ENCODE measurements around the gene ZNF319.

The ZNF319 gene

DNA sequence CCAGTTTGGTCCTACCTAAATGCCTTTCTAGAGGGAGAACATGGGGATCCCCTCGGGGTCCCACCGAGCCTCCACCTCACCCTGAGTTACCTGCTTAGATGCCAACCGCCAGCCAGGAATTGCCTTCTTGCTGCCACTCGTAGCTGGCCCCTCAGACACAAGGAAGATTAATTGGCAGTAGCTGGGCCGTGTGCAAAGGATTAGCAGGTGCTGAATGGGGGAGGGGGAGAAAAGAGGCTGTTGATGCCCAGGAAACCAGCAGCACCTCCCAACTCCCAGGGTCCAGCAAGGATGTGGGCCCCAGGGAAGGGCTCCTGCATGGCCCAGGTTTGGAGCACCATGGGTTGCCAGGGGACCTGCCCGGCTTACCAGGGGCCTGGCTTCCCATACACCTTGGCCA is 29.5 kb downstream of the ZNF319 start, which contains the start of gene CNGB1:
CNGB1 (minus strand) TSS at position 159 of the 400 bp plus-strand sequence. CDS start 3,842 bp downstream, outside the sequence.
- DNase-seq, result no peak

DNA sequence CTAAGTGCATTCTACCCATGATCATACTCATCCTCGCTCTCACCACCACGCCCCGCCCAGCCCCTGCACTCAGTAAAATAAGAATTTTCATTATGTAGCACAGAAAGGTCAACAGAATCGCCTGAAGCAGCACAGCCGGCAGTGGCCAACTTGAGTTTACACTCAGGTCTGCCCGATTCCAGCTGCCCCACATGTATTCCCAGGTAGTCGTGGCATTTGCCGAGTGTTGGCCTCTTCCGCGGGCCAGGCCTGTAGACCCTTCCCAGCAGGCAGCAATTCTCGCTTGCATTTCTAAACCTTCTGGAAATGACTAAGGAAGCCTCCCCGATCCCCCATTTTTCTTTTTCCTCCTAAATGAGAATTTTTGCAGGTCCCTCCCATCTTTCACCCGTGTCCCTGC is 30.2 kb downstream of the ZNF319 start:
- DNase-seq, result no peak

- no peak for DNase-seq
Observed at GRCh38 chr16:57969451-57970123, 30.9 kb downstream of the ZNF319 start.

GRCh38 chr16:57967916-57968315 is 32.6 kb downstream of the ZNF319 start:
- no peak for DNase-seq

GRCh38 chr16:57966986-57967385 is 33.5 kb downstream of the ZNF319 start:
- no peak for DNase-seq

DNA sequence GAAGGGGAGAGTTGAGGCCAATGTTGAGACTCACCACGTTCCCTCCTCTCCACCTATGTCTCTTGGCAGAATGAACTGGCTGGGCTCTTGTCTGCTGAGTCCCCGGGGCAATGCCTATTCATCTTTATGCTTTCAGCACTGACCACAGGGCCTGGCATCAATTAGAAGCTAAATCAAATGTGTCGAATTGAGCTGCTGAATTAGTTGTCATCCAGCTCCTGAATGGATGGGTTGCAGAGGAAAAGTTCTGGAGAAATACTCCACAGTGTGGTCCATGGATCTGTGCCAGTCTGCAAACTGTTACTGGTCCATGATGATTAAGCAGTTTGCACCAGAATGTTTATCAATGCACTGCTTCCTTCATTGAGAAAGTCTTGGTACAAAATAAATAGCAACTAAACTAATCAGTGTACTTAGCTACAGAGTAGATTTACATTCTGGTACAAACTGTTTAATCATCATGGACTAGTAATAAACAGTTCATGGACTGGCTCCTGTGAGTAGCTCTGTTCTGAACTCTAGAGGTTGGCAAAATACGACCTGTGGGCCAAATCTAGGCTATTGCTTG is 34.2 kb downstream of the ZNF319 start:
- no peak for DNase-seq

DNA sequence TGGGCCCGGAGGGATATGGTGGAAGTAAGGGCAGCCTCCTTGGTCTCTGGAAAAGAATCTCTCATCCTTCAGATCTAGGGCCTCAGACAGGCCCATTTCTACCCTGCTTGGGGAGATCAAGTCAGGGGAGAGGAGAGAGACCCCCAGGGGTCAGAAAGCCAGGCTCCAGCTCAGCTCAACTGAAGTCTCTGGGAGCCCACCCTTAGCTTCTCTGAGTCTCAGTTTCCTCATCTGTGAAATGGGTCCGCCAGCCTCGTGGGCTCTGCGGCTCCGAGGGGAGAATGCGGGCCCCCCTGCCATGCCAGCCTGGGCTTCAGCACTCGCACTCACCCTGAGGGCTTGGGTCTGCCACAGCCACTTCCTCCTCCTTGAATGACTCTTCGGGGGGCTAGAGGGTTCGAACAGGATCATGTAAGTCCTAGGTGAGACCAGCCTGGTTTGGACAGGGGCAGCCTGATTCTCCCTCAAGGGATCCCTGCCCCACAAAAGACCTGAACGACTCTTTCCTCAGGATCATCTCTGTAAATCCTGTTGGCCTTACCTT is 36.2 kb downstream of the ZNF319 start:
- DNase-seq, result no peak

DNA sequence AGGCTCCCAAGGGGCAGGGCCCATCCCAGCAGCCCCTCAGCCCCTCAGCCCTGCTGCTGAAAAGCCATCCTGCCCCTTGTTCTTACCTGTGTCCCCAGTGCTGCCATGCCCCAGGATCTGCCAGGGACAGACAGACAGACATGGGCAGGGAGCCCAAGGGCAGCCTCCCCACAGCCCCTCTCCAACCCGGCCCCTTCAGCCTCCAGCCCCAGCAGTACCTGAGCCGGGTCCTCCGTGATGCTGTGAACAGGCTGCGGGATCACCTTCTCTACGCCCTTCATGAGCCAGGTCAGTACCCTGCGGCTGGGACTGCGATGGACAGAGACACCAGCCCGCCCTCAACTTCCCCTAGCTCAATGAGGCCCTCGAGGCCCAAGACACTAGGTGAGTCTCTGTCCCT is 37.7 kb downstream of the ZNF319 start:
- no peak for DNase-seq

- DNase-seq, result no peak
Observed at GRCh38 chr16:57962046-57962445, 38.4 kb downstream of the ZNF319 start.

GRCh38 chr16:57961538-57961937 is 38.9 kb downstream of the ZNF319 start:
- DNase-seq, result no peak

- DNase-seq, result no peak
Observed at GRCh38 chr16:57960826-57961472, 39.5 kb downstream of the ZNF319 start.

DNA sequence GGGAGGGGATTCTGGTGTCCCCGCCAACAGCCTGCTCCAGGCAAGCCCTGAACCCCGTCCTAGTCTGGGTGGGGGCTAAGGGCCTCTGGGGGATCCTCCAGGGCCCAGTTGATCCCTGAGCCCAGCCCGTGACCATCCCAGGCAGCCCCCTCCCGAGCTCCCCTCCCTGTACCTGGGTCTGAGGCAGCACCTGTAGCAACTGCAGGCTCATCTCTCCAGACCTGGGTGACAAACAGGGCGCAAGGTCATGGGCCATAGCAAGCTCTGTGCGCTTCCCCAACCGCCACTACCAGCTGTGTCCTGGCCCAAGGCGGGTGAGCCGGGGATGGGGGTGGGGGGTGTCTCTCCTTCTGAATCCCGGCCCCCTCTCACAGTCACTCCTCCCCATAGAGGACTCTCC is 40.2 kb downstream of the ZNF319 start:
- no peak for DNase-seq

DNA sequence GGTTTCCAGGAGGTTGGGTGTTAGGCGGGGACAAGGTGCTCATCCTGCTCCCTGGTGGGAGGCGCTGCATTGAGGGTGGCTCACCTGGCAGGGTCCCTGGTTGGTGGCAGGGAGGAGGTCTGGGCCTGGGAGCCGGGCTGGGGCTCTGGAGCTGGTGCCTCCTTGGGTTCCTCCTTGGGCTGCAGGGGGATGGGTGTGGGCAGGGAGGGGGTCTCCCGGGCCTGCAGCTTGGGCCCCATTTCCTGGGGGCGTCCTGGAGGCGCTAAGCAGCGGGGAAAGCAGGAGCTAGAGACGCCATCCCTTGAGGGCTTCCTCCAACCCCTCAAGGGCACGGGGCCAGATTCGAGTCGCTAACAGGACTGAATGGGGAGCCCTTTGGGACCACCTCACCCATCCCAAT is 40.7 kb downstream of the ZNF319 start:
- DNase-seq, result no peak

- no peak for DNase-seq
Observed at GRCh38 chr16:57959121-57959520, 41.4 kb downstream of the ZNF319 start.

DNA sequence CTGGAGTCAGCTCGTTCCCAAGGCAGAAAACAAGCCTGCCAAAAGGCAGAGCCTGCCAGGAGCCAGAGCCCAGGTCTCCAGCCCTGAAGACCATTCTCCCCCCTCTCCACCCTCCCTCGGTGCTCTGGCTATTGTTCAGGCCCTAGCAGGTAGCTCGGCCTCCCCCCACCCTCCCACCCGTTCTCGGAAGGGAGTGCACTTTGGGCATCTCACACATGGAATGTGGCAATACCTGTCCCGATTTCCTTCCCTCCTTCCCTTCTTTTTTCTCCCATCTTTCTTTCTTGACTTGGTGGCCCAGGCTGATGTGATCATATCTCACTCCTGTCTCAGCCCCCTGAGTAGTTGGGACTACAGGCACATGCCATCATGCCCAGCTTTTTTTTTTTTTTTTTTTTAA is 41.9 kb downstream of the ZNF319 start:
- DNase-seq, result no peak

GRCh38 chr16:57957673-57958392 is 42.6 kb downstream of the ZNF319 start:
- DNase-seq, result no peak

- no peak for DNase-seq
Observed at GRCh38 chr16:57956924-57957672, 43.4 kb downstream of the ZNF319 start.

GRCh38 chr16:57956270-57956808 is 44.1 kb downstream of the ZNF319 start:
- DNase-seq, result no peak

GRCh38 chr16:57955572-57956188 is 44.8 kb downstream of the ZNF319 start:
- no peak for DNase-seq

DNA sequence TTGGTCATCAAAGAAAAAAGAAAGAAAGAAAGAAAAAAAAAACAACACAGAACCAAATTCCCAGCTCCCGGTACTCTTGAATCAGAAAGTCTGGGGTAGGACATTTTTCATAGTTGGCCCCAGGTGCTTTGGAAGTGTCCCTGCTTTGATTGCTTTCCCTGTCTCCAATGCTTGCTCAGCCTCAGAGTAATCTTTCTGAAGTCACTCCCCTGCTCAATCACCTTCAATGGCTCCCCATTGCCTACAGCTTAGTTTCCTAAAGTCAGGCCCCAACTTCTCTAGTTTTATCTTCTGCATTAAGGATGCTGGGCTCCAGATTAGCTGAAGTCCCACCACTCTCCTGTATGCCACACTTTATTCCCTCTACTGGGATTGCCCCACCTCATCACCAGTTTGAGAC is 46.6 kb downstream of the ZNF319 start:
- no peak for DNase-seq

- DNase-seq, result no peak
Observed at GRCh38 chr16:57952909-57953308, 47.6 kb downstream of the ZNF319 start.
